ENCODE measurements around the gene RASSF8.

RASSF8 gene

DNA sequence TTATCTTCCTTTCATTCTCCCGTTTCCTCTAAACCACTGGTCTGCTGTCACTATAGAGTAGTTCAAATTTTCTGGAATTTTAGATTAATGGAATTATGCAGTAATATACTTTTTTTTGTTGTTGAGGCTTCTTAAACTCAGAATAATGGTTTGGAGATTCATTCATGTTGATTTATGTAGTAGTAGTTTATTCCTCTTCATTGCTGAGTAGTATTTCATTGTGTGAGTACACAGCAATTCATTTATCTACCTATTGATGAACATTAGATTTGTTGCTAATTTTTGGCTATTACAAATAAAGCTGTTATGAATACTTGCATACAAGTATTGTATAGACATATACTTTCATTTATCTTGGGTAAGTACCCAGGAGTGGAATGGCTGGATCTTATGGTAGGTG is 7.2 kb downstream of the RASSF8 start:
- DNase-seq = no peak

DNA sequence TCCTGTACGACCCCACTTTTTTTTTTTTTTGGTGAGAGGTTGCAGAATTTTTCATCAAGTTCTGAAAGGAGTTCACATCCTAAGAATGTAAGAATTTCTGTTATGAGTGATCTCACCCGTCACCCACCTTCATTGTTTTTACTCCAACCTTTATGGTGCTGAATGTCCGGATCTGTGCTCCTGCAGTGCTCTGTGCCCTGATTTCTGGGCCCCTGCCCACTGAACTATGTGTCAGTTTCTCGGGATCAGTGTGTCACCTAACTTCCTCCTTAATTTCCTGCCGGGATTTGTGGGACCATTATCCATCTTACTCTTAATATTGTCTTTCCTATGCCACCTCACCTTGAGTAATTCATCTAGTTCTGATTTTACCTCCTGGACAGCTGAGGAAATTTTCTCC is 11.6 kb downstream of the RASSF8 start:
- no peak for DNase-seq

DNA sequence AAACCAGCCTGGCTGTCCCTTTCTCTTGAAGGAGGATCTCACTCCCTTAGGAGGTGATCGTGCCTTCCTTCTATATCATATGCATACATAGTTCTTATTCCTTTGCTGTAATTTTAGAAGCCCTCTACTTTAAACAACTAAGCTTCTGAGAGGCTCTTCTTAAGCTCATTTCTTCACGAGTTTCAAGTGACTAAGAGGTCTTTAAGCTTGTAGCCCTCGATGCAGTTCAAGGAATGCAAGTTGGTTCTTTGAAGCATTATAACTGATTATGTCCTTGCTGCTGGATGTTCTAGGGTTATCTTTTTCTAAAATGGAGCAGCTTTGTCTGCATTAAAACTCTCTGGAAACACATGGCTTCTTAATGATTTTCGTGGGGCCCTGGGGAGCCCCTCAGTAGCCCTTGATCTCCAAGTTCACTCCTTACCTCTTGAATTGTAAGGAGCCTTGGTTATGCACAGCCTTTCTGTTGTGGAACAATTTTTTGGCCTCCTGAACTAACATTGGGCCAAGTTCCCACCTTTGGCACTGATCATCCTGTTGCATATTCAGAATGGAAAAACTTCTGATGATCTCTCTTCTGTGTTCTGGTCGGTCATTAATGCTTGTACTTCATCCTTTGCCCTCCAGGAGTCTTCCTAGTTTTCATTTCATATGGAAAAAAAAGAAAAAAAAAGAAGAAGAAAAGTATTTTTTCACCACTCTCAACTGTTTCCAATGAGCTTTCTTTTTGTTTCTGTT is 12.6 kb downstream of the RASSF8 start:
- DNase-seq = no peak

DNA sequence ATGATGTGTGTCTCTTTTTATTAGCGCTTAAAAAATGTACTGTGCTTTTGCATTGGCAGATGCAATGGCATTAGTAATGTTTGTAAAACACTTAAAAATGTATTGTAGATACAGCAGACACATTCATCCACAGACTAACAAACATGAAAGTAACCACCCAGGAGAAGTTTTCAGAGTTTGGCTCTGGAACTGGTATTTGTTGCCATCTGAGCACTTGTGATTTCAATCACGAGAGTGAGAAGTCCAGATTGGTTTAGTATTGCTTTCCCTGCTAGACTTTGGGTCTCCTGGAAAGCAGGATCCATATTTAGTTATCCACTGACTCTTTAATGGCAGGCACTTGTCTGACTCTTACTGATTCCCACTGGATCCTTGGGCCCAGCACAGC is 13.2 kb downstream of the RASSF8 start:
- no peak for DNase-seq

DNA sequence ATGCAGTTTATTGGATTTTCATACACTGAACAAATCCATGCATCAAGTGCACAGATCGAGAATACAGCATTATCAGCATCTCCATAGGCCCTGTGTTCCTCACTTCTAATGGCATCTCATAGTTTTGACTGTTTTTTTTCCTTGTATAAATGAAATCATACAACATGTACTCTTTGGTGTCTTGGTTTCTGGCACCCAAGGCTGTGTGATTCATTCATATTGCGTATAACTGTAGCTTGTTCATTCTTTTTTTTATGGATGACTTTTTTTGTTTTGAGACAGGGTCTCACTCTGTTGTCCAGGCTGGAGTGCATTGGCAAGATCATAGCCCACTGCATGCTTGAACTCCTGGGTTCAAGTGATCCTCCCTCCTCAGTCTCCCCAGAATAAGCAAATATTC is 14.3 kb downstream of the RASSF8 start:
- no peak for DNase-seq

DNA sequence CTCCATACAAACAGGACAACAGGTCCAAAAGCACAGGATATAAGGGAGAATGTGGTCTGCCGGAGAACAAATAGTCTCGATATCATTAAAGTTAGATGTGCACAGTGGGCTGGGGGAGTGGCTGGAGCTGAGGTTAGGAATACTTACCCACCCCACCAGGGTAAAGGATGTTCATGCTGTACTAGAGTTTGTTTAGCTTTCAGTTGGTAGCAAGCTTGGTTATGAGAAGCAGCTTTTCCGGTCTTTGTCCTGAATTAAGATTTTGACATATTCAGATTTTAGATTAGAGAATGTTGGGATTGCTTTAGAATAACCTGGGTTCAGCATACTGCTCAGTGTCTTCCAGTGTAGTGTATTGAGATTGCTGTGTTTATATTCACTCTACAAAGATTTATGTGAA is 16.7 kb downstream of the RASSF8 start:
- DNase-seq = no peak

DNA sequence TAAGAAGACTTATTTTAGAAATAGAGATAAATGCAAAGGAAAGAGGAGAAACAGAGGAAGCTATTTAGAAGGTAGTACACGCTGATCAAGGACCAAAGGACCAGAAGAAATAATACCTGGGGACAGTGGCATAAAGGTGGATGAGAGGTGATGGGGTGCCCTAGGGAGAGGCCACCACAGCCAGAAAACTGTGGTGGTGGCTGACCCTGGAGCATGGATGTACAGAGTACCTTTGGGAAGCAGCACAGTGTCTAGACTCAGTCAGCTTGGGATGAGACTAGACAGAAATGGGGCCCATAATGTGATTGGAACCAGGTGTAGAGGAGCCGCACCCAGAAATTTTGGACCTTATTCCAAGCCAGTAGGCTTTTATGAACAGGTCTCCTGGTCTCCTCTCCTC is 17.2 kb downstream of the RASSF8 start:
- no peak for DNase-seq

DNA sequence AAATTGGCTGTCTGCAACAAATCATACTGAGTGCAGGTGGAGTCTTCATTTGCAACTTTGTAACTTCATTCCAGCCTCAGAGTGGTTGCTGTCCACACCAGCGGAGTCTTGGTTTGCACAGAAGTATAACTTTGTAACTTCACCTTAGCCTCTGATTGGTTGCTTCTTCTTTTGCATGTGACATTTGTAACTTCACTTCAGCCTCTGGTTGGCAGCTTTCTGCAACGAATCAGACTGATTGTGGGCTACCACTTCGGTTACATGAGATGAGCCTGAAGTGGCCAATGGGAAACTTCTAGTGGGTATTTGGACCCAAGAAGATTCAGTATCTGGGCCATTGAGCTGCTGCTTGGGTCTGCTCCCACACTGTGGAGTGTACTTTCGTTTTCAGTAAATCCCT is 17.8 kb downstream of the RASSF8 start:
- no peak for DNase-seq

DNA sequence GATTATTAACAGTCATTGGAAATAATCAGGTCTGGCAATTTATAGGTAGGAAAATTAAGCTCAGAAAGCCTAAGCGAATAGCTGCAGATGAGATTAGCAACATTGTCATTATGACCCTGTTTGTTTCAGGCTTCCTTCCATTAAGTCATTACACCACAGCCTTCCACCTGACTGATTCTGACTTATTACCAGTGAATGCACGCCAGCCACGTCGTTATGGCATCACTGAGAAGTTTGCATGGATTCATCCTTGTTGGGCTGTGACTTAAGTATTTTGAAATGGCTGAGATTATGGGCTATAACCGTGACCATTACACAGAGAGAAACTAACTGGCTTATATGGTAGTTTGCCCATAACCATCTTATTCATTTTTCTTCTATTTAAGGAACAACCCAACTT is 18.6 kb downstream of the RASSF8 start:
- no peak for DNase-seq

DNA sequence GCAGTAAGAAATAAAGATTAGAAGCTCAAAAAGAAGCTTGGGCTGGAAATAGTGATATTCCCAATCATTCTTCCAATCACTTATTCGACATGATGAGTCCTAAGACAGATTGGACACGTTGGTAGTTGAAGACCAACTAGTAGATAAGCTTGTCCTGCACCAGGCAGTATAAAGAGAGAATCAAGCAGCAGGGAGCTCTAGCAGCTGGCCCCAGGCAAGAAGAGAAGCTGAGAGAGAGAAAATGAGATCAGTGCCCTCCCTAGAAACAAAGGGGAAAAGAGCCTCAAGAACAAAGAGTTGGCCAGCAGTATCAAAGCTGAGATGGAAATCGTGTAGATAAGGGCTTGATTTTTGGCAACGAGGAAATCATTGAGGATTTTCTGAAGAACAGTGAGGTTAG is 20.6 kb downstream of the RASSF8 start:
- DNase-seq = no peak

DNA sequence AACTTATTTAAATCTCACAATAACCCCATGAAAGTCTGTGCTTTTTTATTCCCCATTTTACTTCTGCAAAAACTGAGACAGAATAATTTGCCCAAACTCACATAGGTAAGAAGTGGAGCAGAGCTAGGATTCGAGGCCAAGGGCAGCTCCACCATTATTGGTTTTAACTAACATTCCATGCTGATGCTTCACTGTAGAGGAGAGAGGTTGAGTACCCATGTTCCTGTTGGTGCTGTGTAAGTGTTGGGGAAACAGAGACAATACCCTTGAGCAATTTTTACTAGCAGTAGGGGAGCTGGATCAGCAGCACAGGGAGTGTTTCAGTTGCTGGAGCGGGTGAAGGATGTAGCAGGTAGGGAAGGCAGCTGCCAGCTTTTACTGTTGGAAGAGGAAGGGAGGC is 21.1 kb downstream of the RASSF8 start:
- DNase-seq = no peak

DNA sequence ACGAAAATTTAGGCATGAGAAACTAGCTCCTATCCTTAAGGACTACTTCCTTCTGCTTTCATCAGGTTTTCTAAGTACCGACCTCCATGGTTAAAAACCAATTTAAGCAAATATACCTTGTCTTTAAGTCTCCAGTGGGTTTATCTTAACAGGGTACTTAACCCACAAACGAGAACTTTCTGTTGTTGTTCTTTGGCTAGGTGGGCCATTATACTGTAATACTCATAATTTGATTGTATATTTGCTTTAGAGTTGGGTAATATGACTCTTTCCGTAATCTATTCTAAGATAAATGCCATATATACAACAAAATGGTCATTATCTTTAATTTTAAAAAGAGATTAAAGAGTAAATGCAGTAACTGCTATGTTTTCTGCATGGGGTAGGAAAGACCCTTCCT is 21.6 kb downstream of the RASSF8 start:
- DNase-seq = no peak

DNA sequence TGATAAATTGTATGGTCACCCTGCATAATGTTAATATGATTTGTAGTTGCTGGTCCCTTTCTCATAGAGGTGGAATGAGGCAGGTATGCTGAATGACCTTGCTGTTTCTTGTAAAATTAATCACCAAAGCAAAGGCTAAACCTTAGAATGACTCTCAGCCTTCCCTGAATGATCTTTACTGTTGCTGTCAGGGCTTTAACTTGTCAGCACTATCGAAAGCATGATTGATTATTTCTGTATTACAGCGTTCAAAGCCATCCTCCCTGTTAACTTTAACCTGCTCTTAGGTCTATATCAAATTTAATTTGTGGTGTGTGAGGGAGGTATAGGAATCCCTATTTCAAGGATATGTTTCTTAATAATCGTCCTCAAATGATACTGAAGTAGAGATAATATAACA is 23.1 kb downstream of the RASSF8 start:
- no peak for DNase-seq

DNA sequence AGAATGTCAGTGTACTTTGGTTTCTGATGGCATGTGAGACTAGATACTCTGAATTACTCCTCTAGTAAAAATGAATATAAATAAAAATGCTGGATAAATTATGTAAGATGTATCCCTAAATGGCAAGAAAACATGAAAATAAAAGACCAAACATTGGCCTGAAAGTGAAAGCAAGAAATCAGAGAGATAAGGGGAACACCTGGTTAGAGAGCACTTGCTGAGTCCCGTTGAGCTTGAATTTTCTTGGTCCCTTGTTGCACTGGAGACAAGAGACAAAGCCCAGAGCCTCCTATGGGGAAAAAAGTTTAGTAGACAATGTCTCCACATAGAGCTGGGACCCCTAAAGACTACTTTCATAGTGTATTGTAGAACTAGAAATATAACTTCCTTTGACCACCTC is 23.9 kb downstream of the RASSF8 start:
- DNase-seq = no peak

DNA sequence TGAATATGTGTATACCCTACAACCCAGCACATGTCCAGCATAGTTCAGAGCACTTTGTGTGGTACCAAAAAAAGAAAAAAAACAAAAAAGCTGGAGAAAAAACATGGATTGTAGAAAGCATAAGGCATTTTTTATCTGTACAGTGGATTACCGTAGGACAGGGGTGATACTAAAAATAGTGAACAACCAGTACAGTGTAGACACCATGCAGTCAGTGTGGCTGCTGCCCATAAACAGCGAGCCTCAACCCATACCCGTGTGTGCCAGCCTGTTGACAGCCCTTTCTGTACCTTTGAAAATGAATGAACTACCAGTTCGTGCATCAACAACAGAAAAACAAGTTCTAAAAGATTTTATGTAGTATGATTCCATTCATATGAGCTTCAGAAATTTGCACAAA is 25.1 kb downstream of the RASSF8 start:
- no peak for DNase-seq

DNA sequence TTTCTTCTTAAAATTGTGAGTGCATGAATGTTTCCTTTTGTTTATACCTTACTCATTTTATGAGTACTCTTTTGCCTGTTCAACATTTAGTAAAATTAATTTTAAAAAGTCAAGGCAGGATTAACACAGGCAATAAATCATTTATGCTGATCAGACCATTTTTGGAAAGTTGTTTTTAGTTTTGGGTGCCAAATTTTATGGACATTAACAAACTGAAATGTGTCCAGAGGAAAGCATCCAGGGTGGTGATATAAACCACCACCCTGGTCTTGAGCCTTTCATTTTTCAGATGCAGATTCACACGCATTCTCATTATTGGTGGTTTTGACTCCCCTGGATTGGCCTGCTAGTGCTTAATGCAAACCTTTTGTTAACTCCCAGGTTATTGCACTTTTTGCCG is 26.3 kb downstream of the RASSF8 start:
- DNase-seq = no peak

DNA sequence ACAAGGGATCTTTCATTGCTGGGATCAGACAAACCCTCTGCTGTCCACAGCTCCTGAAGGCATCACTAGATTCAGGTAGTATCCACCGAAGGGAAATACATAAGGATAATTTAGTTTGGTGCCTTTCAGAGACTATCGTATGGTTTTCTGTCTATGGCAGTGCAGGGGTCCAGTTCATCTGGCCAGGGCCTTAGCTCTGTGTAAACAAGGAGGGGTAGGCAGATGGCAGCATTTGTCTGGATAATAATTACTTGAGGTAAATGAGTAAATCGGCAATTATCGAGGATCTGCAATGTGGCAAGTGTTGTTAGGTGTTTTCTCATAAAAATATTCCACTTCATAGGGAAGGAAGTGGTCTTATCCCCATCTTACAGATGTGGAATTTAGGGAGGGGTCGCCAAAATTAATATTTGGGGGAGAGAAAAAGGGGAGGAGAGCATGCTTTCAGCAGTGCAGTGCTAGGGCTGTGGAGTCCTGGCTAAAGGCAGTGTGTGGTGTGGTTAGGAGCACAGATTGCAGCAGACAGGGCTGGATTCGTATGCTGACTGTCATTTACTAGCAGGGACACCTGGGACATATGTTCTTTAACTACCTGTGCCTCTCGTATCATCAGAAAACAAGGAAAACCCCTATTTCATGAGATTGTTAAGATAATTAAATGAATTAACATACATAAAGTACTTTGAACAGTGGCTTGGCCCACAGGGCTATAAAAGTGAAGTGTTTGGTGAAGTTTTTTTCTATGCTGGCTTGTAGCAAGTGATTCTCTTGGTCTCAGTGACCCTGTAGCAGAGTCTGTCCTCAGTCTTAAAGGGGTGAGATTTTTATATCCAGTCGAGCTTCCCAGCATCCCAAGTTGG is 27.1 kb downstream of the RASSF8 start:
- DNase-seq = no peak

DNA sequence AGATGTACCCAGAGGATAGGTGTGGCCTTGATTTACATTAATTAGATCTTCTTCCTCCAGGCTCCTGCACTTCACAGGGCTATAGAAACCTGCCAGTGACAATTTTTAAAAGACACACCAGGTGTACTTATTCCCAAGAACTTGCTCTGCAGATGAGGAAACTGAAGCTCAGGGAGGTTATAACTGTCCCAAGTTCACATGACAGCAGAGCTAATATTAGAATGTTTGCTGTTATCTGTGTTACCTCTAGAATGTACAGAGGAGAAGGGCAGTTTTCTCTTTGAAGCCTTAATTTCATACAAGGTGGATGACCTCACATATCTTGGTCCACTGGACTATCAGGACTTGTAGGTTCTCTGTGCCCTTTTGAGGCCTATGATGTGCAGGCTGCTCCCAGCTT is 27.7 kb downstream of the RASSF8 start:
- no peak for DNase-seq

DNA sequence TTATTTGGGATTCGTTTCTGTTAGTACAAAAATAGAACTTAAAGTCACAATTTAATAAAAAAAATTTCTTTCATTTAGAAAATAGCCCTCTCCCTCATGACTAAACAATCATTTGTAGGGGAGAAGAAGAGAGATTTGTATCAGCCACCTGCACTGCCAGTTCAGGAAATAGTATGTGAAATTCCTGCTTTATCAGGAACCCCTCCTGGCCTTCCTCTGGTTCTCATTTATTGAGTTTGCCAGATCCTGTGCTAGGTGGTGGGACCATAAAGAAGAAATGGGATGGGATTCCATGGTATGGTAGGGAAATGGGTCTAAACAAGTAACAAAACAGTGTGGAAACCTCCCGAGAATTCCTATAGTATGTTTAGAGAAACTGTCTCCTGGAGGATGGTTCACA is 30.0 kb downstream of the RASSF8 start:
- DNase-seq = no peak

DNA sequence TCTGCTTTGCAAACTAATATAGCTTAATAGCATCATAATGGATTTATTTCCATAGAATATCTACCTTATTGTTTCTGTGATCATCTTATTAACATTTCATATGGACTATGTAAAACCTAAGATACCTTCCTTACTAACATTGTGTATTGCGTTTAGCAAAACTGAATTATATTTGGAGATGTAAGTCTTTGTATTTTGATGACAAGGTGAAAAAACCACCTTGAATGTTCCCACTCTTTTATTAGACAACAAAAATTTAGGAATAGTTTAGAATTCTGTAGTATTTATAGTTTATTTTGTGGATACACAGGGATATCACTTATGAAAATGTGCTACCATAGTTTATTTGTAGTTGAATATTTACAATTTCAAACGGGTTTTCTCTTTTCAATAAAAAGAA is 32.0 kb downstream of the RASSF8 start:
- DNase-seq = no peak

DNA sequence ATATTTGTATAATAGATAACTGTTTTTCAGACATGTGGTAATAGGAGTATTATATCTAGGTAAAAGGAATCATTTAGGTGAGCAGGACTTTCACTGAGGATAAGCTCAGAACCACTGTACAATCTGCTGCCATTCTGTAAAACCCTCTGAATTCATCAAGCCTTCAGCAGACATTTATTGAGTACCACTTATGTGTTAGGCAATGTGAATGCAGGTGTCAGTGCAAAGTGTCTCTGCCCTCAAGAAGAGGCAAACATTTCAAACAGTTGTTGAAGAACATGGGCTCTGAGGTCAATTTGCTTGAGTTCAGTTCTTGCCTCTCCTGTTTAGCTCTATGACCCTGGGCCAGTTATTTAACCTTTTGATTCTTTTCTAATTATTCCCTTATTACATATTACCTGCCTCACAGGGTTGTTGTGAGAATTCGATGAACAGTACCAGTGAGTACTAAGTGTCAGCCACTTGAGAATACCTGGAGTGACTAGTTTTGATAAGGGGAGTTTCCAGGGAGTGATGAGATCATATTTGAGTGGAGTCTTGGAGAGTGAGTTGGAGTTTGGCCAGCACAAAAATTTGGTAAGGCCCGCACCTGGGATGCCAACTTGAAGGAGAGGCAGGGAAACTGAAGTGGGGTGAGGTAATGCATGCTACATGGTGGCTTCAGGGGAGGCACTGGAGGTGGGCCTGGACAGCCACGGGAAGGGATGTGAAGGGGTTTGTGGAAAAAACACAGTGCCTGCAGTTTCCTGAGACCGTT is 33.7 kb downstream of the RASSF8 start:
- DNase-seq = no peak

DNA sequence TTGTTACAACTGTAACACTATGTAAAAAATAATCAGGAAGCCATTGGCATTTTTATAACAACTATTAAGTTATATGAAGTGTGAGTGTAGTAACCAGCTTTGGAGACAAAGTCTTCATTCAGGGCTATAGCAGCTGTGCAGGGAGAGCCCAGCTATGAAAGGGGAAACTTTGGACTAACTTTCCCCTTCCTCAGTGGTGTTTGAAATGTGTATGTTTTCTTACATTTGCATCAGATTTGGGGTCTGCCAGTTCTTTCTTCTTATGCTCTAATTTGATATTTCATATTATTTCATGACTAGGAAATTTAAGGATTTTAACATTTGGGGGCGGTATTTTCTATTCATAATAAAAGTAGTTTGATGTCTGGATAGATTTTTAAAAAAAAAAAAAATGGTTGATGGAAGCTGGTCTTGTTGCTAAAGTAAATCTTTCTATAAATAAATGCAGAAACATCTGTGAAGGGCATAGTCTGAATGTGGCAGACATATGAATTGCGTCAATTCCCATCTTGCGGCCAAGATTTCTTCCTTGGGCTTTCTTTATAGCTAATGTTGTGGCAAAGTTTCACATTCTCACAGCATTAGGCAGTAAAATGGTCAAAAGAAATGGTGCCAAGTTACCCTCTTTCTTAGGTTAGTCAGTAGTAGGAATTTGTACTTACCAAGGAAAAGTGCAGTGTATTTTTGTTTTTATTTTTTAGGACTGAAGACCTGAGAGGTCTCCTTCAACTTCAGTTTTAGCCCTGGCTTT is 35.6 kb downstream of the RASSF8 start:
- no peak for DNase-seq

All from inflammatory macrophage treated with lipopolysaccharide for 4 hours (primary cell).